Activated naive CD8-positive, alpha-beta T cell treated with anti-CD3 and anti-CD28 coated beads, Interleukin-2, amount 50 U/mL, for 24 hours (primary cell): Measurements from ENCODE around the gene PPP1R26.

ENCODE experiments used
- ATAC-seq: fragments of 150-1000 bp; cut with Tn5 transposase; one replicate; pipeline ENCODE4 v1.10.0; 2021
- DNase-seq: peaks from one replicate; pipeline ENCODE4 v3.0.0; 2021
- H3K27ac Mint-ChIP-seq: one replicate; pipeline ENCODE4 v1.8.0; 2021; ENCODE audit warnings: mild to moderate bottlenecking, mixed read lengths
- H3K27me3 Mint-ChIP-seq: one replicate; pipeline ENCODE4 v1.8.0; 2021; ENCODE audit warnings: mixed read lengths
- H3K36me3 Mint-ChIP-seq: one replicate; pipeline ENCODE4 v1.8.0; 2021; ENCODE audit warnings: low read depth, mixed read lengths
- H3K4me1 Mint-ChIP-seq: one replicate; pipeline ENCODE4 v1.8.0; 2021; ENCODE audit warnings: mixed read lengths
- H3K4me3 Mint-ChIP-seq: one replicate; pipeline ENCODE4 v1.8.0; 2021; ENCODE audit warnings: mild to moderate bottlenecking, moderate library complexity, mixed read lengths
- H3K9me3 Mint-ChIP-seq: one replicate; pipeline ENCODE4 v1.8.0; 2021; ENCODE audit warnings: mixed read lengths

The PPP1R26 gene

DNA sequence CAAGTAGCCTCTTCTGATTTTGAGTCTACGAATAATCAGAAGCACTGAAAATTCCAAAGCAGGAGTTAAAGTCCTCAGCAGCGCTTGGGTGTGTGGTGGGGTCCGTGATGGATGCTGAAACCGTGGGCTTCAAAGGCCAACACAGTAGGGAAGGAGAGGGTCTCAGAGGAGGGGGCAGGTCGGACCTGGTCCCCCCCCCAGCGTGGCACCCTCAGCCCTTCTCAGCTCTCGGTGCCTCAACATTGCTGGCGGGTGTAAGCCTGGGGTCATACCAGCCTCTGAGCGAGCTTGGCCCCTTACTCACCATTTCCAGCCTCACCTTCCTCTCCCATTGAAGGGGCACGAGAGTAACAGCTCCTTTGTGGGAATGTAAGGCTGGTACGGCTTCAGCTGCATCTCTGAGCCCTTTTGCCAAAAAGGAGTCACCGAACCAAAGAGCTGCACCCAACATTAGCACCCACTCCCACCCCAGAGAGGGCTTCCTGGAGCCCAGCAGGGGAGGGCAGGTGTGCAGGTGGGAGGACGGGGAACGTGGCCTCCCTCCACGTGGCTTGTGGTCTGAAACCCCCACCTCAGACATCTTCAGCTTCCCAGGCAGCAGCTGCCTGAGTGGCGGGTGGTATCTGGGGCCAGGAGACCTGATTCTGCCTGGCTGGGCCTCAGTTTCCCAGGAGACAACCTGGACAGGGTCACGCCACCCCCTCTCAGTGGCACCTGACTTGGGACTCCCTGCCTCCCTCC lies 34.9 kb downstream of the PPP1R26 start:
- DNase-seq: no peak
- no peak overlapping the region for H3K27ac Mint-ChIP-seq
- peaks cover 10% of the 10 kb centered on the region for H3K4me1 Mint-ChIP-seq
- ATAC-seq: no peak
- H3K36me3 Mint-ChIP-seq: no peaks in the 10 kb centered on the region
- peaks cover 19% of the 10 kb centered on the region for H3K27me3 Mint-ChIP-seq
- no peak overlapping the region for H3K4me3 Mint-ChIP-seq
- peaks cover 1% of the 10 kb centered on the region for H3K9me3 Mint-ChIP-seq

- no peak for ATAC-seq
- Mint-ChIP-seq H3K9me3 (no peaks in the 10 kb centered on the region), H3K27ac (no peak overlapping the region), H3K4me3 (no peak overlapping the region), H3K36me3 (no peaks in the 10 kb centered on the region), H3K4me1 (peaks cover 10% of the 10 kb centered on the region), H3K27me3 (peaks cover 19% of the 10 kb centered on the region)
- DNase-seq: no peak
Measured at GRCh38 chr9:135515083-135515951, 35.7 kb downstream of the PPP1R26 start.

GRCh38 chr9:135516132-135516860 lies 36.7 kb downstream of the PPP1R26 start:
- DNase-seq (no peak), ATAC-seq (no peak)
- Mint-ChIP-seq H3K9me3 (no peaks in the 10 kb centered on the region), H3K4me3 (no peak overlapping the region), H3K4me1 (peaks cover 8% of the 10 kb centered on the region), H3K27ac (no peak overlapping the region), H3K36me3 (no peaks in the 10 kb centered on the region), H3K27me3 (peaks cover 19% of the 10 kb centered on the region)

- H3K4me1 Mint-ChIP-seq: peaks cover 3% of the 10 kb centered on the region
- H3K27ac Mint-ChIP-seq: no peak overlapping the region
- ATAC-seq (no peak), DNase-seq (no peak)
- H3K4me3 Mint-ChIP-seq: no peak overlapping the region
- no peaks in the 10 kb centered on the region for H3K36me3 Mint-ChIP-seq
- H3K27me3 Mint-ChIP-seq: peaks cover 17% of the 10 kb centered on the region
- H3K9me3 Mint-ChIP-seq: no peaks in the 10 kb centered on the region
Measured at GRCh38 chr9:135517407-135517822, 37.8 kb downstream of the PPP1R26 start.

- H3K27me3 Mint-ChIP-seq: peaks cover 12% of the 10 kb centered on the region
- H3K9me3 Mint-ChIP-seq: no peaks in the 10 kb centered on the region
- DNase-seq (no peak), ATAC-seq (no peak)
- no peak overlapping the region for H3K27ac Mint-ChIP-seq
- H3K36me3 Mint-ChIP-seq: no peaks in the 10 kb centered on the region
- peaks cover 3% of the 10 kb centered on the region for H3K4me1 Mint-ChIP-seq
- H3K4me3 Mint-ChIP-seq: no peak overlapping the region
Measured at GRCh38 chr9:135519179-135519971, 39.8 kb downstream of the PPP1R26 start.

- Mint-ChIP-seq H3K27ac (no peak within 1 kb of the TSS), H3K36me3 (no peaks in the 10 kb centered on the region), H3K4me1 (peaks cover 3% of the 10 kb centered on the region), H3K9me3 (no peaks in the 10 kb centered on the region), H3K4me3 (no peak within 1 kb of the TSS), H3K27me3 (peaks cover 12% of the 10 kb centered on the region)
- no peak for DNase-seq
- no peak for ATAC-seq
Measured at GRCh38 chr9:135520916-135521607, 41.5 kb downstream of the PPP1R26 start, which contains the start of gene LCN1. TSS of gene LCN1 (plus strand) at chr9:135521440. CDS start at chr9:135521498, 58 bp downstream.

DNA sequence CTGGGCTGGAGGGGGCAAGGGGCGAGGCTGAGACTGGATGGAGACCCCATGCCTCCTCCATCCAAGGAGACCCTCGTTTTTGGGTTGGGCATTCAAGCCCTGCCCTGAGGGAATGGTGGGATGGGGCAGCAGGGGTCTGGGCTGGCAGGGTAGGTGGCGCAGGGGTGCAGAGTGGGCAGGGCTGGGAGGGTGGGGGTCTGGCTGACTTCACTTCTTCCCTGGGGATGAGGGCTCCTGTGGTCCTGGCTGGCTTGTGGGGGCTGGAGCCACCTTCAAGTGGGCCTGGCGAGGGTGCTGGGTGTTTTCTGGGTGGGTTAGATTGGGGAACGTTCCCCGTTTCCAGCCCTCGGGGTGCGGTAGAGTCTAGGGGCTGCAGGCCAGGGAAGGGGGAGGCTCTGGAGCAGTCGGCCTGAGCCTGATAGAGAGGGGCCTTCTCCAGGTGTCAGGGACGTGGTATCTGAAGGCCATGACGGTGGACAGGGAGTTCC lies 42.1 kb downstream of the PPP1R26 start:
- ATAC-seq: no peak
- H3K36me3 Mint-ChIP-seq: no peaks in the 10 kb centered on the region
- H3K9me3 Mint-ChIP-seq: no peaks in the 10 kb centered on the region
- no peak overlapping the region for H3K27ac Mint-ChIP-seq
- H3K4me1 Mint-ChIP-seq: no peaks in the 10 kb centered on the region
- H3K4me3 Mint-ChIP-seq: no peak overlapping the region
- H3K27me3 Mint-ChIP-seq: peaks cover 12% of the 10 kb centered on the region
- no peak for DNase-seq

- ATAC-seq (no peak), DNase-seq (no peak)
- Mint-ChIP-seq H3K27me3 (peaks cover 12% of the 10 kb centered on the region), H3K4me1 (no peaks in the 10 kb centered on the region), H3K4me3 (no peak overlapping the region), H3K27ac (no peak overlapping the region), H3K36me3 (no peaks in the 10 kb centered on the region), H3K9me3 (no peaks in the 10 kb centered on the region)
Measured at GRCh38 chr9:135522137-135522877, 42.7 kb downstream of the PPP1R26 start.

DNA sequence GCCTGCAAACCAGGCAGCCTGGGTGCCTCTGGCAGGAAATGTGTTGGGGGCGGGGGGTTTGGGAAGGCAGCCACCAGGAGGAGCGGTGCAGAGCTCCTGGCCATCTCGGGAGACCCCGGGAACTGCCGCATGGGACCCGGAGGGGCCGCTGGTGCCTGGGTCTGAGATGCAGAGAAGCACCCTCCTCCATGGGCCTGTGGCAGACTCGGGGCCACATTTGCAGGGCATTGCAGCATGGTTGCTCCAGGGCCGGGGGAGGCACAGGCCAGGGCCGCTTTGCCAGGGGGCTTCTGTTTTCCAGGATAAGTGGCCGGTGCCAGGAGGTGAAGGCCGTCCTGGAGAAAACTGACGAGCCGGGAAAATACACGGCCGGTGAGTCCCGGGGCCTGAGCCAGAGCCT lies 43.3 kb downstream of the PPP1R26 start:
- Mint-ChIP-seq H3K9me3 (no peaks in the 10 kb centered on the region), H3K4me1 (no peaks in the 10 kb centered on the region), H3K4me3 (no peak overlapping the region), H3K36me3 (no peaks in the 10 kb centered on the region), H3K27me3 (peaks cover 9% of the 10 kb centered on the region), H3K27ac (no peak overlapping the region)
- ATAC-seq (no peak), DNase-seq (no peak)

- no peaks in the 10 kb centered on the region for H3K9me3 Mint-ChIP-seq
- H3K4me3 Mint-ChIP-seq: no peak overlapping the region
- H3K27me3 Mint-ChIP-seq: peaks cover 3% of the 10 kb centered on the region
- ATAC-seq: no peak
- no peaks in the 10 kb centered on the region for H3K4me1 Mint-ChIP-seq
- H3K27ac Mint-ChIP-seq: no peak overlapping the region
- no peak for DNase-seq
- H3K36me3 Mint-ChIP-seq: no peaks in the 10 kb centered on the region
Measured at GRCh38 chr9:135523521-135524129, 44.0 kb downstream of the PPP1R26 start.

- Mint-ChIP-seq H3K27me3 (peaks cover under 1% of the 10 kb centered on the region), H3K4me1 (no peaks in the 10 kb centered on the region), H3K36me3 (no peaks in the 10 kb centered on the region), H3K27ac (no peak overlapping the region), H3K4me3 (no peak overlapping the region), H3K9me3 (no peaks in the 10 kb centered on the region)
- DNase-seq (no peak), ATAC-seq (no peak)
Measured at GRCh38 chr9:135524130-135524861, 44.7 kb downstream of the PPP1R26 start.
